Body of pancreas (tissue), 4 donors: ENCODE measurements around the gene C2orf81.

ENCODE experiments used
- CTCF ChIP-seq, 7 experiments: fragments of 450-650 bp in 4 of 7; fragments of 200-600 bp in 3 of 7; sonication (generic) in 3 of 7; IDR thresholded peaks; one replicate each; pipeline ENCODE4 v1.5.1; 2016 to 2019; ENCODE audit warnings: antibody characterized with exemption in 7 of 7
- POLR2A ChIP-seq, 3 donors: fragments of 450-650 bp; IDR thresholded peaks; one replicate each; pipeline ENCODE4 v1.6.1; 2016; ENCODE audit warnings: antibody characterized with exemption in 3 of 3, mild to moderate bottlenecking in 2 of 3

DNA sequence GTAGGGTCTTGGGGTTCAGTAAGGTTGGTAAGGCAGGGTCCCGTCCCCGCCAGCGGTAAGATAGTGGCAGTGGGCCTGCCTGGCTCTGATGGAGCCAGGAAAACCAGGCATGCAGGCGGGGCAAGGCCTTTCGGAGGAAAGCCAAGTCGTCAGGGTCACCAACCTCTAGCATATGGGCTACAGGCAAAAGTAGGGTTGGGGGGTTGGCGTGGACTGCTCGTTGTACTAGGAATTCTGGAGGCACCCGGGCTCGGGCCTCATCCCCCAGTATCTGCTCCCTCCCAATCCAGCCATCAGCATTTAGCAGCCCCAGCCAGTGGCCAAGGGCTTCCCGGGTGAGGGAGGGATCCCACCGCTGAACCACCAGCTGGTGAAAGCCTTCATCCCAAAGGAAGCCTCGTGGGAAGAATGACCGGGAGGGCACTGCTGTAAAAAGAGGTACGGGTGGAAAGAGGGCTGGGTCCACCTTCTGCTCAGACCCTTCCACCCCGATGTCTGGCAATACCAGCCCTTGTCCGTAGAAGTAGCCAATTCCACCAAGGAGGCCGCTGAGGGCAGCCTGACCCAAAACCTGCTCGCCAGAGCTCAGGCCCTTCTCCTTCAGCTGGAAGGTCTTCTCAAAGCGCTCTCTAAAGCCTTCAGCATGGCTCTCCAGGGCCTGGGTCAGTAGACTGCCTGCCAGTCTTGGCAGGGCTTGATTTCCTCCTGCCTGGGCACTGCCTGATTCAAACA lies 40.8 kb upstream of the C2orf81 start:
- no peak for TF ChIP-seq CTCF (IDR thresholded peaks at IDR 0.05)
- TF ChIP-seq POLR2A (IDR thresholded peaks at IDR 0.05), result no peak
